Mucosa of descending colon (tissue), 3 donors: ENCODE measurements around the gene PRM2. TPM values are rescaled to one million over a fixed set of nuclear protein-coding genes. Genes with fewer than 3 reads are reported as not detected.

ENCODE experiments used
- ATAC-seq: fragments of 200-7000 bp; cut with Tn5 transposase; one replicate; pipeline ENCODE4 v1.9.1; 2020; ENCODE audit warnings: mild to moderate bottlenecking, moderate library complexity
- DNase-seq, 3 donors: peaks; one replicate each; pipeline ENCODE4 v3.0.0-alpha.2; 2020
- H3K36me3 ChIP-seq: fragments of 200-600 bp; one replicate; pipeline ENCODE4 v1.8.0; 2021; ENCODE audit warnings: low read depth, mild to moderate bottlenecking
- H3K4me1 ChIP-seq: fragments of 200-600 bp; one replicate; pipeline ENCODE4 v1.8.0; 2021; ENCODE audit warnings: low read depth, mild to moderate bottlenecking
- H3K4me3 ChIP-seq: fragments of 200-600 bp; one replicate; pipeline ENCODE4 v1.8.0; 2021; ENCODE audit warnings: mild to moderate bottlenecking
- H3K9me3 ChIP-seq: fragments of 200-600 bp; one replicate; pipeline ENCODE4 v1.8.0; 2021; ENCODE audit warnings: mild to moderate bottlenecking
- CTCF ChIP-seq: fragments of 200-600 bp; IDR thresholded peaks from one replicate; pipeline ENCODE4 v1.8.0; 2022; ENCODE audit warnings: antibody characterized with exemption, mild to moderate bottlenecking
- intact Hi-C, 2 donors: fragments of 100-400 bp; cut with DNase I in 1 of 2; cut with micrococcal nuclease in 1 of 2; formaldehyde crosslinking; loops; one replicate each; pipeline versions ENCODE4 v1.11.0 to v1.11.1; 2022; cut with DNase I, micrococcal nuclease
- total RNA-seq, 3 donors: library from RNA; stranded (reverse); fragmentation: NEBNext Ultra II Directional in 2 of 3; extraction: Animal tissue kit (Norgen Biotek cat#: 25700) in 2 of 3; gene quantifications; one replicate each; pipeline versions ENCODE4 v1.2.1 to v1.2.4, GENCODE V29; 2021 to 2023
- donor health status: DM: no; HTN: no; CAD: no; lungs with moderate emphysema.
- donor health status: DM: no; HTN: no; CAD: no.
- donor health status: DM: no; HTN: yes; CAD: no.

PRM2 gene
- total RNA-seq, 3 donors from 2014 or later = not detected

- Histone ChIP-seq H3K9me3 (no peaks in the 10 kb centered on the region), H3K36me3 (no peaks in the 10 kb centered on the region), H3K4me1 (no peaks in the 10 kb centered on the region), H3K4me3 (no peak within 1 kb of the TSS)
- DNase-seq = no peak
- intact Hi-C loops = no loop called here
- no peak for TF ChIP-seq CTCF
- no peak for ATAC-seq
Observed at GRCh38 chr16:11272921-11273720, 3.2 kb downstream of the PRM2 start, which contains the start of gene PRM3. PRM3 (minus strand) TSS chr16:11273629; CDS start chr16:11273595, 34 bp downstream.

GRCh38 chr16:11272484-11272883, 3.8 kb downstream of the PRM2 start:
- no peaks in the 10 kb centered on the region for H3K9me3 ChIP-seq
- ATAC-seq (no peak), DNase-seq (no peak)
- no peak overlapping the region for H3K4me3 ChIP-seq
- H3K36me3 ChIP-seq = no peaks in the 10 kb centered on the region
- H3K4me1 ChIP-seq = no peaks in the 10 kb centered on the region
- intact Hi-C loops = no loop called here
- no peak for TF ChIP-seq CTCF

- no peaks in the 10 kb centered on the region for H3K9me3 ChIP-seq
- no peaks in the 10 kb centered on the region for H3K36me3 ChIP-seq
- no peak overlapping the region for H3K4me3 ChIP-seq
- no peak for DNase-seq
- no peak for TF ChIP-seq CTCF
- no peaks in the 10 kb centered on the region for H3K4me1 ChIP-seq
- ATAC-seq = no peak
- intact Hi-C loops = no loop called here
Observed at GRCh38 chr16:11271610-11272009, 4.7 kb downstream of the PRM2 start.

- intact Hi-C loops = no loop called here
- ATAC-seq = no peak
Observed at GRCh38 chr16:11270602-11271162, 5.6 kb downstream of the PRM2 start.

GRCh38 chr16:11268921-11269375, 7.3 kb downstream of the PRM2 start, which contains the start of gene TNP2:
TNP2 (minus strand) TSS chr16:11269325; CDS start chr16:11269262, 63 bp downstream.
- Histone ChIP-seq H3K9me3 (no peaks in the 10 kb centered on the region), H3K36me3 (no peaks in the 10 kb centered on the region), H3K4me3 (no peak within 1 kb of the TSS), H3K4me1 (peaks cover 14% of the 10 kb centered on the region)
- TF ChIP-seq CTCF = no peak
- ATAC-seq (no peak), DNase-seq (peak in 1 of 3 donors; percentile 13)
- intact Hi-C loops = loop anchor here (10.0 kb wide), 2 partner anchors 76 to 86 kb away; partner anchors contain the start of gene RMI2 (in 1 of the 2)

More at GRCh38 chr16:11270602-11271162, 5.6 kb downstream of the PRM2 start:
- H3K9me3 ChIP-seq = no peaks in the 10 kb centered on the region
- no peaks in the 10 kb centered on the region for H3K4me1 ChIP-seq
- no peak overlapping the region for H3K4me3 ChIP-seq
- DNase-seq = no peak
- H3K36me3 ChIP-seq = no peaks in the 10 kb centered on the region
- TF ChIP-seq CTCF = no peak
